SK-N-MC (cell line): ENCODE measurements around the gene PCSK4.

ENCODE experiments used
- EZH2 ChIP-seq: fragments of 200-600 bp; sonication (generic); IDR thresholded peaks from one replicate; pipeline ENCODE4 v1.6.1; 2017; ENCODE audit warnings: antibody characterized with exemption
- FOXP2 ChIP-seq: optimal IDR thresholded peaks from 2 replicates; pipeline ENCODE3; 2011; ENCODE audit warnings: mild to moderate bottlenecking, moderate library complexity; ENCODE audit not compliant: insufficient read depth; ENCODE audit errors: extremely low read length, control extremely low read depth
- POLR2AphosphoS5 ChIP-seq: IDR thresholded peaks from 2 replicates; pipeline ENCODE4 v1.6.1; 2012; ENCODE audit warnings: mild to moderate bottlenecking, low read depth, low read length, borderline replicate concordance

- TF ChIP-seq POLR2AphosphoS5 (no peak), EZH2 (no peak), FOXP2 (no peak)
Observed at GRCh38 chr19:1468821-1469254, 21.3 kb downstream of the PCSK4 start.
